Breast epithelium (tissue), 4 donors: ENCODE measurements around the gene TSACC. TPM values are rescaled to one million over a fixed set of nuclear protein-coding genes. Genes with fewer than 3 reads are reported as not detected.

ENCODE experiments used
- DNase-seq, 2 donors: peaks; one replicate each; pipeline ENCODE4 v3.0.0-alpha.2; 2019; ENCODE audit warnings: low spot score in 2 of 2
- H3K27ac ChIP-seq, 2 donors: fragments of 200-600 bp; sonication (generic) in 1 of 2; one replicate each; pipeline ENCODE4 v1.5.1; 2016 to 2019; ENCODE audit warnings: mild to moderate bottlenecking in 1 of 2
- H3K27me3 ChIP-seq, 2 donors: fragments of 200-600 bp; sonication (generic) in 1 of 2; one replicate each; pipeline versions ENCODE4 v1.5.1 to v1.6.0; 2017 to 2019; ENCODE audit warnings: control low read depth in 1 of 2, mild to moderate bottlenecking in 1 of 2
- H3K36me3 ChIP-seq: fragments of 200-600 bp; one replicate; pipeline ENCODE4 v1.5.1; 2019
- H3K4me1 ChIP-seq, 2 donors: fragments of 200-600 bp; sonication (generic); one replicate each; pipeline ENCODE4 v1.5.1; 2016 to 2019; ENCODE audit warnings: control low read depth in 1 of 2
- H3K4me3 ChIP-seq, 3 donors: fragments of 200-600 bp; sonication (generic); 1 replicate in 2 of 3; 2 replicates in 1 of 3; pipeline ENCODE4 v1.5.1; 2016 to 2019; ENCODE audit warnings: mild to moderate bottlenecking in 3 of 3, moderate library complexity in 2 of 3
- H3K9me3 ChIP-seq, 2 donors: fragments of 200-600 bp; sonication (generic) in 1 of 2; one replicate each; pipeline ENCODE4 v1.5.1; 2016 to 2019; ENCODE audit warnings: control low read depth in 1 of 2
- CTCF ChIP-seq, 3 donors: fragments of 450-650 bp; IDR thresholded peaks; one replicate each; pipeline ENCODE4 v1.5.1; 2016 to 2017; ENCODE audit warnings: antibody characterized with exemption in 3 of 3, mild to moderate bottlenecking in 3 of 3, moderate library complexity in 3 of 3
- POLR2A ChIP-seq: fragments of 450-650 bp; IDR thresholded peaks from one replicate; pipeline ENCODE4 v1.6.1; 2016; ENCODE audit warnings: antibody characterized with exemption, mild to moderate bottlenecking, moderate library complexity
- POLR2AphosphoS5 ChIP-seq, 3 donors: sonication (generic); formaldehyde crosslinking; IDR thresholded peaks; one replicate each; pipeline ENCODE4 v1.6.1; 2017; ENCODE audit warnings: antibody characterized with exemption in 3 of 3
- intact Hi-C: fragments of 100-400 bp; cut with DNase I; formaldehyde crosslinking; loops from one replicate; pipeline ENCODE4 v1.15.1; 2023; ENCODE audit warnings: low total_unique reads
- total RNA-seq, 3 donors: library from RNA; depleted of rRNA; stranded (reverse); fragments of >200 nt; gene quantifications; one replicate each; pipeline ENCODE4 v1.1.0, GENCODE V29; 2016

Gene TSACC
- total RNA-seq, 3 donors from 2014 or later, result 1.4 to 1.5 TPM; not detected in 1

GRCh38 chr1:156390469-156391365 lies 52.4 kb downstream of the TSACC start:
- Histone ChIP-seq H3K36me3 (no peaks in the 10 kb centered on the region), H3K27me3 (peaks cover 0 to 28% of the 10 kb centered on the region in 2 donors), H3K27ac (no peak overlapping the region), H3K4me1 (no peaks in the 10 kb centered on the region), H3K4me3 (no peak overlapping the region), H3K9me3 (no peaks in the 10 kb centered on the region)
- no peak for TF ChIP-seq POLR2A
- no peak for TF ChIP-seq CTCF (IDR thresholded peaks at IDR 0.05)
- TF ChIP-seq POLR2AphosphoS5 (IDR thresholded peaks at IDR 0.05), result no peak
- intact Hi-C loops, result no loop called here
- no peak for DNase-seq

- H3K27me3 ChIP-seq, result peaks cover 0 to 28% of the 10 kb centered on the region in 2 donors
- no peak for TF ChIP-seq CTCF (IDR thresholded peaks at IDR 0.05)
- no peak for TF ChIP-seq POLR2A
- no peak for TF ChIP-seq POLR2AphosphoS5 (IDR thresholded peaks at IDR 0.05)
- no peaks in the 10 kb centered on the region for H3K4me1 ChIP-seq
- DNase-seq, result no peak
- intact Hi-C loops, result no loop called here
- H3K9me3 ChIP-seq, result no peaks in the 10 kb centered on the region
- no peak overlapping the region for H3K4me3 ChIP-seq
- H3K27ac ChIP-seq, result no peak overlapping the region
- H3K36me3 ChIP-seq, result no peaks in the 10 kb centered on the region
These were observed 53.0 kb downstream of the TSACC start for GRCh38 chr1:156391366-156391677.

- Histone ChIP-seq H3K4me3 (no peak overlapping the region), H3K27ac (no peak overlapping the region), H3K27me3 (peaks cover 0 to 28% of the 10 kb centered on the region in 2 donors), H3K36me3 (no peaks in the 10 kb centered on the region), H3K9me3 (no peaks in the 10 kb centered on the region), H3K4me1 (no peaks in the 10 kb centered on the region)
- intact Hi-C loops, result no loop called here
- no peak for DNase-seq
- TF ChIP-seq POLR2AphosphoS5 (IDR thresholded peaks at IDR 0.05), result no peak
- no peak for TF ChIP-seq POLR2A
- TF ChIP-seq CTCF (IDR thresholded peaks at IDR 0.05), result no peak
These were observed 53.4 kb downstream of the TSACC start for GRCh38 chr1:156391701-156392100.

- DNase-seq, result no peak
- no peak overlapping the region for H3K4me3 ChIP-seq
- H3K27ac ChIP-seq, result no peak overlapping the region
- TF ChIP-seq POLR2AphosphoS5 (IDR thresholded peaks at IDR 0.05), result no peak
- TF ChIP-seq POLR2A, result no peak
- no peak for TF ChIP-seq CTCF (IDR thresholded peaks at IDR 0.05)
- peaks cover 0 to 23% of the 10 kb centered on the region in 2 donors for H3K27me3 ChIP-seq
- no peaks in the 10 kb centered on the region for H3K36me3 ChIP-seq
- H3K4me1 ChIP-seq, result no peaks in the 10 kb centered on the region
- intact Hi-C loops, result no loop called here
- H3K9me3 ChIP-seq, result no peaks in the 10 kb centered on the region
These were observed 54.1 kb downstream of the TSACC start for GRCh38 chr1:156392452-156392853.

GRCh38 chr1:156393095-156393494 lies 54.8 kb downstream of the TSACC start:
- H3K4me3 ChIP-seq, result no peak overlapping the region
- intact Hi-C loops, result no loop called here
- DNase-seq, result no peak
- no peaks in the 10 kb centered on the region for H3K9me3 ChIP-seq
- no peaks in the 10 kb centered on the region for H3K4me1 ChIP-seq
- H3K36me3 ChIP-seq, result no peaks in the 10 kb centered on the region
- no peak overlapping the region for H3K27ac ChIP-seq
- H3K27me3 ChIP-seq, result peaks cover 0 to 16% of the 10 kb centered on the region in 2 donors
- TF ChIP-seq POLR2A (no peak), CTCF (IDR thresholded peaks at IDR 0.05) (no peak), POLR2AphosphoS5 (IDR thresholded peaks at IDR 0.05) (no peak)
